HG02870 (cell line): ENCODE data around the gene RAP2B.
"Not testable (repeated sequence)": the region's sequence is repeated elsewhere in the genome, so short reads cannot be mapped to it uniquely, and the experiment has no call there.

Experiments used
- ATAC-seq: cut with Tn5 transposase; IDR thresholded peaks from one replicate; pipeline ENCODE4 v1.9.1; 2021; ENCODE audit warnings: mild to moderate bottlenecking, moderate library complexity; ENCODE audit not compliant: unreplicated experiment

The RAP2B gene

GRCh38 chr3:153192327-153192726 lies 30.3 kb downstream of the RAP2B start:
- no peak for ATAC-seq

GRCh38 chr3:153193786-153194476 lies 31.9 kb downstream of the RAP2B start:
- not testable (repeated sequence) for ATAC-seq

GRCh38 chr3:153195349-153195879 lies 33.4 kb downstream of the RAP2B start:
- no peak for ATAC-seq

GRCh38 chr3:153209596-153209995 lies 47.6 kb downstream of the RAP2B start:
- ATAC-seq: no peak

GRCh38 chr3:153210146-153210545 lies 48.1 kb downstream of the RAP2B start:
- no peak for ATAC-seq

- ATAC-seq: no peak
Observed at GRCh38 chr3:153210660-153211059, 48.6 kb downstream of the RAP2B start.

GRCh38 chr3:153215497-153215896 lies 53.5 kb downstream of the RAP2B start:
- no peak for ATAC-seq

GRCh38 chr3:153215966-153216365 lies 53.9 kb downstream of the RAP2B start:
- no peak for ATAC-seq

GRCh38 chr3:153216928-153217327 lies 54.9 kb downstream of the RAP2B start:
- no peak for ATAC-seq

- ATAC-seq: no peak
Observed at GRCh38 chr3:153219146-153219545, 57.1 kb downstream of the RAP2B start.
